ENCODE measurements around the gene APPBP2. TPM values are rescaled to one million over a fixed set of nuclear protein-coding genes. Genes with fewer than 3 reads are reported as not detected.

The APPBP2 gene
- polyA plus RNA-seq, 1 of the 3 experiments (the other 2 are of a cell fraction), result 7.6 TPM

GRCh38 chr17:60559659-60559994 is 33.6 kb upstream of the APPBP2 start:
- no peaks in the 10 kb centered on the region for H3K9me2 ChIP-seq
- CTCF ChIA-PET, result interaction anchor here (0.9 to 8.0 kb wide), 3 partner anchors 9 to 105 kb away, joined by 3 to 57 read pairs (median 3); no protein-coding TSS in a partner anchor
- no peaks in the 10 kb centered on the region for H3K36me3 ChIP-seq (replicated peaks in 1 of 2; ENCODE audit: control insufficient read depth in 1 of 2, insufficient read depth in 2 of 2, low read length in 1 of 2)
- no peak overlapping the region for H3K27ac ChIP-seq (ENCODE audit: low read depth in 2 of 2, low read length in 1 of 2)
- WGBS (ENCODE audit: low lambda C conversion rate), result 88% methylated on average over 8 of the region's 8 CpGs
- TF ChIP-seq NRF1 (IDR thresholded peaks at IDR 0.05; ENCODE audit: low read depth, low read length), result no peak
- TF ChIP-seq SIN3A (IDR thresholded peaks at IDR 0.05; ENCODE audit: borderline replicate concordance, low read depth, low read length), result no peak
- TF ChIP-seq NFIC (IDR thresholded peaks at IDR 0.05; ENCODE audit: borderline replicate concordance), result no peak
- TF ChIP-seq CHD2 (IDR thresholded peaks at IDR 0.05; ENCODE audit: low read length, partially characterized antibody), result no peak
- TF ChIP-seq RCOR1 (IDR thresholded peaks at IDR 0.05; ENCODE audit: low read length), result no peak
- TF ChIP-seq YY1 (IDR thresholded peaks at IDR 0.05; ENCODE audit: low read depth), result no peak
- no peak for TF ChIP-seq REST (IDR thresholded peaks at IDR 0.05; ENCODE audit: low read depth, low read length)
- no peak for TF ChIP-seq FOXM1 (IDR thresholded peaks at IDR 0.05; ENCODE audit: low read depth)
- no peak for TF ChIP-seq EP300 (IDR thresholded peaks at IDR 0.05; ENCODE audit: borderline replicate concordance in 1 of 2, low read depth in 1 of 2, low read length in 1 of 2)
- TF ChIP-seq USF2 (IDR thresholded peaks at IDR 0.05; ENCODE audit: borderline replicate concordance, low read depth, low read length), result no peak
- TF ChIP-seq MAX (IDR thresholded peaks at IDR 0.05; ENCODE audit: low read depth), result no peak
- no peak for TF ChIP-seq JUND (IDR thresholded peaks at IDR 0.05)
- no peak overlapping the region for H3K9ac ChIP-seq
- no peak overlapping the region for H3K4me2 ChIP-seq
- no peak overlapping the region for H2AFZ ChIP-seq (ENCODE audit: low read depth)
- H3K4me3 ChIP-seq (ENCODE audit: low read depth in 2 of 2, low read length in 1 of 2), result no peak overlapping the region
- H3K9me3 ChIP-seq, result no peaks in the 10 kb centered on the region
- H3K27me3 ChIP-seq (ENCODE audit: insufficient read depth), result no peaks in the 10 kb centered on the region
- no peak for DNase-seq
- H4K20me1 ChIP-seq (ENCODE audit: insufficient read depth), result no peaks in the 10 kb centered on the region
- no peaks in the 10 kb centered on the region for H3K4me1 ChIP-seq (ENCODE audit: control insufficient read depth in 1 of 2, insufficient read depth in 2 of 2, low read depth in 1 of 2, low read length in 1 of 2)
- H3K79me2 ChIP-seq (ENCODE audit: insufficient read depth), result no peaks in the 10 kb centered on the region
- POLR2A ChIA-PET, result no interaction called here
- no peaks in the 10 kb centered on the region for H3F3A ChIP-seq (replicated peaks; ENCODE audit: insufficient read depth)

GRCh38 chr17:60557805-60558204 is 31.8 kb upstream of the APPBP2 start:
- ChIA-PET POLR2A (no interaction called here), CTCF (interaction anchor here (0.6 to 8.0 kb wide), 4 partner anchors 11 to 81 kb away, joined by 3 to 57 read pairs (median 3); no protein-coding TSS in a partner anchor)
- Histone ChIP-seq H2AFZ (ENCODE audit: low read depth) (no peak overlapping the region), H3K4me3 (ENCODE audit: low read depth in 2 of 2, low read length in 1 of 2) (no peak overlapping the region), H3F3A (replicated peaks; ENCODE audit: insufficient read depth) (peaks cover 3% of the 10 kb centered on the region), H3K27me3 (ENCODE audit: insufficient read depth) (no peaks in the 10 kb centered on the region), H3K36me3 (replicated peaks in 1 of 2; ENCODE audit: control insufficient read depth in 1 of 2, insufficient read depth in 2 of 2, low read length in 1 of 2) (no peaks in the 10 kb centered on the region), H3K9me2 (no peaks in the 10 kb centered on the region), H3K4me2 (no peak overlapping the region), H3K9me3 (no peaks in the 10 kb centered on the region), H3K79me2 (ENCODE audit: insufficient read depth) (no peaks in the 10 kb centered on the region), H3K4me1 (ENCODE audit: control insufficient read depth in 1 of 2, insufficient read depth in 2 of 2, low read depth in 1 of 2, low read length in 1 of 2) (no peaks in the 10 kb centered on the region), H3K27ac (ENCODE audit: low read depth in 2 of 2, low read length in 1 of 2) (no peak overlapping the region), H4K20me1 (ENCODE audit: insufficient read depth) (no peaks in the 10 kb centered on the region), H3K9ac (no peak overlapping the region)
- no peak for DNase-seq
- WGBS (ENCODE audit: low lambda C conversion rate), result 52% methylated on average over 2 of the region's 2 CpGs
- TF ChIP-seq NRF1 (IDR thresholded peaks at IDR 0.05; ENCODE audit: low read depth, low read length) (no peak), FOXM1 (IDR thresholded peaks at IDR 0.05; ENCODE audit: low read depth) (no peak), ELF1 (IDR thresholded peaks at IDR 0.05) (no peak), SIN3A (IDR thresholded peaks at IDR 0.05; ENCODE audit: borderline replicate concordance, low read depth, low read length) (no peak), USF1 (IDR thresholded peaks at IDR 0.05; ENCODE audit: borderline replicate concordance, low read depth) (no peak), POLR2AphosphoS5 (IDR thresholded peaks at IDR 0.05; ENCODE audit: low read depth, low read length) (no peak), EZH2phosphoT487 (IDR thresholded peaks at IDR 0.05; ENCODE audit: borderline replicate concordance, low read depth) (no peak), RAD21 (IDR thresholded peaks at IDR 0.05; ENCODE audit: low read length) (no peak), YY1 (IDR thresholded peaks at IDR 0.05; ENCODE audit: low read depth) (no peak), GABPA (IDR thresholded peaks at IDR 0.05; ENCODE audit: low read depth) (no peak), RXRA (IDR thresholded peaks at IDR 0.05; ENCODE audit: borderline replicate concordance, low read depth) (no peak), PBX3 (IDR thresholded peaks at IDR 0.05) (no peak)
